HG03439 (cell line): ENCODE results near the gene CFAP99.

Source experiments
- ATAC-seq: cut with Tn5 transposase; IDR thresholded peaks from one replicate; pipeline ENCODE4 v1.9.1; 2021; ENCODE audit warnings: mild to moderate bottlenecking, moderate library complexity; ENCODE audit not compliant: unreplicated experiment

Gene CFAP99

DNA sequence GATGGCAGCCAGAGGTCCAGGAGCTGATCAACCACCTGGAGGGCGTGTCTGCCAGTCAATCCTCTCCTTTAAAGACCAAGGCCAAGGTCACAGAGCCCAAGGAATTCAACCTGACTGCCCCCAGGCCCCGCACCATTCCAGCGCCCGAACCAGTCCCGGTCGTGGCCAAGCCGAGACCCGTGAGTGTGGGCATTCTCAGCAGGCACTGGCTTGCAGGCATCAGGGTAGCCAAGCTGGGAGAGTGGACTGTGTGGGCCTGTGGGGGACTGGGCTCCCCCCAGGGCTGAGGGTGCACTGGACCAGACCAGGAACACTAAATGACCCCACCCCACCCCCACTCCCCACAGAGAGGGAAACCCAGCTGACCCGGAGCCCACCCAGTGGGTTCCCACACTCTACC lies 26.4 kb downstream of the CFAP99 start:
- no peak for ATAC-seq

DNA sequence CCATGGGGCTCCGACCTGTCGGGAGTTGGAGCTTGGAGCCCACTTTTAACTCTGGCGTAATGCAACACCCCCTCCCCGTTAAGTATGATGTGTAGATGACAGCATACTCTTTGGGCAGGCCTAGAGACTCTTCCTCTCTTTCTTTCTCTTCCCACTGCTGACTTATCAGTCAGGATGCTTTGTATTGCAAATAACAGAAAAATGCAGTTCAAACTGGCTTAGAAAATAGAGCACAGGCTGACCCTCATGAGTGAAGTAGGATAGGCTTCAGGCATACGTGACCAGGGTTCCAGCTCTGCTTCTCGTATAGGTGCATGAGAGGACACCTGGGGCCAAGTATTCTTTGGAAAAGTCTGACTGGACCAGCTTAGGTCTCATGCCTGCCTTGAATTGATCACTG lies 26.8 kb downstream of the CFAP99 start:
- no peak for ATAC-seq

- ATAC-seq, result no peak
These were observed 28.2 kb downstream of the CFAP99 start for GRCh38 chr4:2446656-2447564.

DNA sequence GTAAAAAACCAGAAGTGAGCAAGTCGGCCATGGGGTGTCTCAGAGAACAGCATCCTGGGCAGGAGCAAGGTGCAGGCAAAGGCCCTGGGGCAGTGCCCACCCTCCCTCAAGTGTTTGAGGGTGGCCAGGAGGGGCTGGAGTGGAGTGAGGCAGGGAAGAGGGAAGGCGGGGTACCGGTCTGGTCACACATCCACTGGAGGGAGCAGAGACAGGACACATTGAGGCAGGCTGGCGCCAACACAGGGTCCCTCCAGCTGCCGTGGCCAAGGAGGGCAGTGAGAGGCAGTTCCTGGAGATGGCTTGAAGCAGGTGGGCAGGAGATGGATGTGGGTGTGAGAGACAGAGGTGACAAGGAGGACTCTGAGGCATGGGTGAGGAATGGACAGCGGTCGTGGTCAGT lies 29.8 kb downstream of the CFAP99 start:
- ATAC-seq, result no peak

DNA sequence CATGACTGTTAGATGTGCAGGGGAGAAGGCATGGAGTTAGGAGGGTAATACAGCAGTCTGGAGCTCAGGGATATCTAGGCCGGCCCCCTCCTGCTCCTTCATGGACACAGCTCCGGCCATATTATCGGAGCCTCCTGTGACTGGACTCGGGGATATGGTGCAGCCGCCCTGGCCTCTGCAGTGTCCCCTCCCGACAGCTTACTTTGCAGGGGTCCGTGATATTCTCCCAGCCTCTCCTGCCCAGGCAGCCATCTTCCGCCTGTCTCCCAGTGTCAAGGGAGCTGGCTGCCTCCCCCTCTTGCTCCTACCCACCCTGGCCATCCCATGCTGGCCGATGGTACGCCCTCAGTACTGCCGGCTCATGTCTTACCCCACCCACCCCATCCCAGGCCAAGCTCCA lies 30.3 kb downstream of the CFAP99 start:
- ATAC-seq, result no peak

- ATAC-seq, result no peak
These were observed 31.0 kb downstream of the CFAP99 start for GRCh38 chr4:2449511-2450392.

DNA sequence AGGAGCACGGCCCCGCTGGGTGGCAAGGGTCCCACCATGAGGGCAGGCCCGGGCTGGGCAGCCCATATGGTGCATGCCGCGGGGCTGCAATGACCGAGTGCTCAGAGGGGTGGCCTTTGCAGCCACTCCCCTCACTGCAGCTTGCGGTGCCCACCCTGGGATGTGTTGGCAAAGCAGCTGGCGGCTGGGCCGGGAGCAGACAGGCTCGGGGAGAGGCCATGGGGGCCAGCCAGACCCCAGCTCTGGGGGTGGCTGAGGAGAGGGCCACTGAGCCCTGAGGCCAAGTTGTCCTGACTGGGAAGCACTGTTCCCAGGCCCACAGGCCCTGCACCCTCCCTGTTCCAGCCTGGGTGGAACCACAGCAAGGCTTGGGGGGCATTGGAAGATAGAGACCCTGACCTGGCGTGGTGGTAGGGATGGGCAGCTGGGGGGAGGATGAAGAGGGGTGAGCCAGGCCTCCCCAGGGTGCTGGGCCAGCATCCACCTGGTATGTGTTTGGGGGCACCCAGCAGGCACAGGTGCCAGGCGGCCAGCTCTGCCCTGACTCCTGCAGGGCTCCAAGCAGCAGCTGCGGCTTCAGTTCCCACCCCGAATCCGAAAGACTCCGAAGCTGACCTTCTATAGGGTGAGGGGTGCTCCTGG lies 31.8 kb downstream of the CFAP99 start:
- no peak for ATAC-seq

- no peak for ATAC-seq
These were observed 32.3 kb downstream of the CFAP99 start for GRCh38 chr4:2451036-2451520.

- ATAC-seq, result no peak
These were observed 33.3 kb downstream of the CFAP99 start for GRCh38 chr4:2451821-2452785.

DNA sequence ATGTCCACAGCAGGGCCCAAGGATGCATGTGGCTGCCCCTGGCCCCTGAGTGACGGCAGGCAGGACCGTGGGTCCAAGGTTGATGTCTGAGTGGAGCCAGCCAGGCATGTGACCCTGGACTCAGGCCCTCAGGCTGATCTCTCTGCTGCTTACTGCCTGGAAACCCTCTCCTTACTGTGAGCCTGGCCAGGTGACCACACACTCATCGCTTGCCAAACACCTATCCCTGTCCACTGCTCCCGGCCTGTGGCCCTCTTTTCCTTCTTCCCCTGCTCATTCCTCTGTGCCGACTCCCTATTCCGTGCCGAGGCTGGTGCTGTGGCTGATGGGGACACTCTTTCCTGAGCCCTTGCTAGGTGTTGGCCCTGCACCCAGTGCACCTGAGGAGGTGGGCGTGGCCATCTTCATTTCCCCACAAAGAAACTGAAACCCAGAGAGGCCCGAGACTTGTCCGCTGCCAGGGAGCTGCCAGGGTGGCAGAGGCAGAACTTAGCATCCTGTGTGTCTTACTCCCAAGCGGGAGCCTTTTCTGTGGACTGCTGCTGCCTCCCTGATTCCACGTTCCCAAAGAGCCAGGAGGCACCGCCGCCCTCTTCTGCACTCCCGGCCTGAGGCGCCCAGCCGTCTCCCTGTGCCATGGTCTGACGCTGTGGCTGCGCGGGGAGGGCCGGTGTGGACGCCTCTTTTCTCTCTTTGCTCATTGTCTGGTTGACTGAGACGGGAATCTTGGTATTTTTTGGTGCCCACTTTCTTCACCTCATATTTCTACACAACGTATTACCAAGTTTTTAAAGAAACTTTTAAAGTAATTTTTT lies 38.9 kb downstream of the CFAP99 start:
- ATAC-seq, result no peak

GRCh38 chr4:2458546-2459491 lies 40.1 kb downstream of the CFAP99 start:
- ATAC-seq, result no peak

DNA sequence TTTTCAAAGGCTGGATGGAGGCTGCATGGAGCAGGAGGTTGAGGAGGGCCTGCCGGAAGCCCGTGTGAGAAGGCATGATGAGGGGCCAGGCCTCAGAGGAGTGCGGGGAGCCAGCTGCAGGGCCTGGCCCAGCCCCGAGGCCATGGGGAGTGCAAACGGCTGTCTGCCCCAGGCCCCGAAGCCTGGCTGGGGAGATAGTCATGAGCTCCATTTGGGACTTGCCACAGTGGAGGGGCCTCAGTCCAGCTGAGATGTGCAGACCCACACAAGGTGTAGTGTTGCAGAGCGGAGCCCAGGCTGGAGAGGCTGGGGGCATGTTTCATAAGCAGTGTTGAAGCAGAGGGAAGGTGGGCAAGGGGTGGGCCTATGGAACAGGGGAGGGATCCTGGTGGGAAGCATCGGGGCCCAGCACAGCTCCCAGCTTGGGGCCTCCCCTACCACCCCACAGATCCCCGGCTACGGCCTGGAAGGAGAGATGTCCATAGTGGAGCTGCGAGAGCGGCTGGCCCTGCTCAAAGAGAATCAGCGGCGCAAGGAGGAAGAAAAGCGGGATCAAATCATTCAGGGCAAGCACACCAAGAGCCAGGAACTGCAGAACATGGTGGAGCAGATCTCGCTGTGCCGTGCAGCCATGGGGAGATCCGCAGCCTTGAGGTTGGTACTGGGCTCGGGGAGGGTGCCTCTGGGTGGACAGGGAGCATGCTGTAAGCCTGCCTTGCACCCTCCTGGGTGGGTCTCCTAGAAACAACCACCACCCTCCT lies 41.0 kb downstream of the CFAP99 start:
- ATAC-seq, result no peak

- no peak for ATAC-seq
These were observed 42.6 kb downstream of the CFAP99 start for GRCh38 chr4:2461246-2461960.

- peak; percentile 53 for ATAC-seq
These were observed 43.6 kb downstream of the CFAP99 start for GRCh38 chr4:2462218-2462991.

GRCh38 chr4:2462992-2463762 lies 44.4 kb downstream of the CFAP99 start:
- ATAC-seq, result no peak
